HG02840 (cell line): ENCODE results near the gene ZNF500.
A peak's percentile ranks its signal among the peaks of the same experiment; 100 is the strongest.

Source experiments
- ATAC-seq: cut with Tn5 transposase; IDR thresholded peaks from one replicate; pipeline ENCODE4 v1.9.1; 2021; ENCODE audit warnings: mild to moderate bottlenecking, moderate library complexity, moderate number of reproducible peaks; ENCODE audit not compliant: unreplicated experiment, low FRiP score

The ZNF500 gene

DNA sequence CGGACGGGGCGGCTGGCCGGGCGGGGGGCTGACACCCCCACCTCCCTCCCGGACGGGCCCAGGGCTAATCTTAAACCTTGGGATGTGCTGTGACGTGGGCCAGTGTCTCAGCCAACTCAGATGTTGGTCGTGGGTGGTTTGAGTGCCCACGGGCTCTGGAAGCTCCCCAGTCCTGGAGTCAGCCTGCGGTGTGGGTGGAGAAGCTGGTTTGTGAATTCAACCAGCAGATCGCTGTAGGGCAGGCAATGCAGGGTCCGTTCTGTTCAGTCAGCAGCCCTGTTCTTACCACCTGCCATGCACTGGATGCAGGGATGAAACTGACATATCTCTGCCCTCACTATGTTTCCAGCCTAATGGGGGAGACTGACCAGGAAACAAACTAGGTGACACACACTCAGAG lies 8.0 kb upstream of the ZNF500 start:
- ATAC-seq: no peak

DNA sequence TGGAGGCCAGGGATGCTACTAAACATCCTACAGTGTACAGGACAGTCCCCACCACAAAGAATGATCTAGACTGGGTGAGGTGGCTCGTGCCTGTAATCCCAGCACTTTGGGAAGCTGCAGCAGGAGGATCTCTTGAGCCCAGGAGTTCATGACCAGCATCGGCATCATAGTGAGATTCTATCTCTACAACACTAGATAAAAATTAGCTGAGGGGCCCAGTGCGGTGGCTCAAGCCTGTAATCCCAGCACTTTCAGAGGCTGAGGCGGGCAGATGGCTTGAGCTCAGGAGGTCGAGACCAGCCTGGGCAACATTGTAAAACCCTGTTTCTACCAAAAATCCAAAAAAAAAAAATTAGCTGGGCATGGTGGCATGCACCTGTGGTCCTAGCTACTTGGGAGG lies 5.4 kb upstream of the ZNF500 start:
- ATAC-seq: no peak

DNA sequence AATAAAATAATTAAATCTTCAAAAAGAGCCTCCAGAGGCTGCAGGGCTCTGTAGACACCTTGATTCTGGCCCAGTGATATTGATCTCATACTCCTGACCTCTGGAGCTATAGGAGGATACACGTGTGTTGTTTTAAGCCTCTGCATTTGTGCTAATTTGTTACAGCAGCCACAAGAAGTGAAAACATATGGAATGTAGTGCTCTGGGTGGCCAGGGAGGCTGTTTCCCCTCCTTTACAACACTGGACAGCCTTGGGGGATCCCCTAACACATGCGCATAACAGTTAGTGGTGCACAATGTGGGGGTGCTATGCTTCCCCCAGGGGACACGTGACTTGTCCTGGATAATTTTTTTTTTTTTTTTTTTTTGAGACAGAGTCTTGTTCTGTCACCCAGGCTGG lies 4.7 kb upstream of the ZNF500 start:
- ATAC-seq: no peak

DNA sequence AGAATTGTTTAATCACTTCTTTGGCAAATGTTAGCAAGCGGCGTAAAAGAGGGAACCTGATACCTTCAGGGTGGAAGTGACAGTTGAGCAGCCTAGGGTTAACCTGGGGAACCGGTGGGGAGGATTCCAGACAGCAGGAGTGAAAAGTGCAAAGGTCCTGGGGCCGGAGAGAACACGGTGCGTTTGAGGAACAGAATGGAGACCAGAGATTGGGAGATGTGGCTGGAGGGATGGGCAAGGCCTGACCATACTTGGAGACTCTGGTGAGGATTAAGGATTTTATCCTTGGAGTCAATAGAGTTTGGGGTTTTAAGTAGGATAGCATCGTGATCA lies 2.3 kb upstream of the ZNF500 start:
- ATAC-seq: no peak

DNA sequence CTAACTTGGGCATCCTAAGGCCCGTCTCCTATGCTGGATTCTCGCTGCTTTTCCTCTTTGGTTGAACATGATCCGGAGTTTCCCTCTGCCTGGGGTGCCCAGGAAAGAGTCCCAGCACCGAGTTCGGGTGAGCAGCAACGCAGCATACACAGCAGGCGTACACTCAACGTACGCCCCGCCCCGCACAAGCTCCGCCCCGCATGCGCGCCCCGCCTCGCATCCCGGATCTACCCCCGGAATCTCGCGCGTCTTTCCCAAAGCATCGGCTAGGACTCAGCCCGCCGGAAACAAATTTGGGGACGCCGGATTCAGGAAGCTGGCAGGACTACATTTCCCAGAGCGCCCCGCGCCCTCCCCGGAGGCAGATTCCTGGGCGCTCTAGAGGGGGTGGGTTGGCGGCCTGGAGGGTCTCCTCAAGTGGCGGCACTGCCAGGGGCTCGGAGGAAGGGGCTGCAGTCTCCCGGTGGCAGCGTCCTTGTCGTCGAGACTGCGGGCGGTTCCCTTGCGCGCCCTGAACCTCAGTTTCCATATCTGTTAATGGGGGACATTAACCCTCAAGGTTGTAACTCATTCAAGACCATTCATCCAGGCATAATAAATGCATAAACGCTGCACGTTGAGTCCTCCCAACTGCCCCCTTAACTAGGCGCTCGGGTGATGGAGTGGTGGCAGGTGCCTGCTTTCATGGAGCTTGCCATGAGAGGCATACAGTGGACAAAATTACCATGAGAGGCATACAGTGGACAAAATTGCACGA lies 1.8 kb upstream of the ZNF500 start:
- ATAC-seq: peak; percentile 46

DNA sequence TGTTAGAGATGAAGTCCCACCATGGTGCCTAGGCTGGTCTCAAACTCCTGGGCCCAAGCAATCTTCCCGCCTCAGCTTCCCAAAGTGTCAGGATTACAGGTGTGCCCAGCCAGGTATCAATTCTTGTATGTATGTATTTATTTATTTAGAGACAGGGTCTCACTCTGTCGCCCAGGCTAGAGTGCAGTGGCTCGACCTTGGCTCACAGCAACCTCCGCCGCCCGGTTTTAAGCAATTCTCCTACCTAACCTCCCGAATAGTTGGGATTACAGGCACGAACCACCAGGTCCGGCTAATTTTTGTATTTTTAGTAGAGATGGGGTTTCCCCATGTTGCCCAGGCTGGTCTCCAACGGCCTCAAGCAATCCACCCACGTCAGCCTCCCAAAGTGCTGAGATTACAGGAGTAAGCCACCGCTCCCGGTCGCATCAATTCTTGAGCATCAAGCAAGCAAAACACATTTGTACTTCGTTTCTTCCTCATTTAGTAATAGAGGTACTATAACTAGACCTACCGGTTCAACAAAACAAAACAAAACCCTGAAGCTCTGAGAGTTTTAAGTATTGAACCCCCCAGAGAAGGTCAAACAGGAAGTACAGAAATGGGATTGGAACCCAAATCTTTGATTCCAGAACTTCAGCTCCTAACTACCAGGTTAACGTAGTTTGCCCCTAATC lies 1.0 kb upstream of the ZNF500 start:
- no peak for ATAC-seq

DNA sequence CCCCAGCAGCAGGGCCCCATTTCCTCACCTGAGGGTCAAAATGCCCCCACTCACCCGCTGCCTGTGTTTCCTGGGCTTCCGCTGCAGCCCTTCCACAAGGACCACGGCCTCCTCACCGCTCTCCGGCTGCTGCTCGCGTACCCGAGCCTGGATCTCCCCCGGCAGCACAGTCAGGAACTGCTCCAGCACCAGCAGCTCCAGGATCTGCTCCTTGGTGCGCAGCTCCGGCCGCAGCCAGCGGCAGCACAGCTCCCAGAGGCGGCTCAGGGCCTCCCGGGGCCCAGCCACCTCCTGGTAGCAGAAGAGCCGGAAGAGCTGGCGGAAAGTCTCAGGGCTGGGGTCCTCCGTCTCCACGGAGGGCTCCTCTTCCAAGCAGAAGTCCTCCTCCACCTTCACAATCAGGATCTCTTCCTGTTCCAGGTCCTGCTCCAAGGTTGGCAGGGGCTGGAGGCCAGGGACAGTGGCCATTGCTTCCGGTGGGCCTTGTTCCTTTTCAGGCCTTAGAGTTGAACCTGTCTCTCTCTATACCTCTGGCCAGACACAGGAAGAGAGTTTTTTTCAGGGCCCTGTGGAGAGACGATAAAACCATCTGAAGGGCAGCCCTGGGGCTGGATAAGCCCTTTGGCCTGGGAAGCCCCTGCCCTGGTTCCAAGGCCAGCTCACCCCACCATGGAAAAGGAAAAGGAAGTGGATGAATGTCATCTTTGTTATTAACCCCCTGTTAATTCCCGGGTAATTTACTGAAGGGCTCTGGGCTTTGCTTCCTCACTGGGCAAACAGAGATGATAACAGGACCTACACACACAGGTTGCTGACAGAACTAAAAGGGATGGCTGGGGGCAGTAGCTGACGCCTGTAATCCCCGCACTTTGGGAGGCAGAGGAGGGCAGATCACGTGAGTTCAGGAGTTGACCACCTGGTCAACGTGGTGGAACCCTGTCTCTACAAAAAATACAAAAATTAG lies 1.2 kb downstream of the ZNF500 start:
- no peak for ATAC-seq

DNA sequence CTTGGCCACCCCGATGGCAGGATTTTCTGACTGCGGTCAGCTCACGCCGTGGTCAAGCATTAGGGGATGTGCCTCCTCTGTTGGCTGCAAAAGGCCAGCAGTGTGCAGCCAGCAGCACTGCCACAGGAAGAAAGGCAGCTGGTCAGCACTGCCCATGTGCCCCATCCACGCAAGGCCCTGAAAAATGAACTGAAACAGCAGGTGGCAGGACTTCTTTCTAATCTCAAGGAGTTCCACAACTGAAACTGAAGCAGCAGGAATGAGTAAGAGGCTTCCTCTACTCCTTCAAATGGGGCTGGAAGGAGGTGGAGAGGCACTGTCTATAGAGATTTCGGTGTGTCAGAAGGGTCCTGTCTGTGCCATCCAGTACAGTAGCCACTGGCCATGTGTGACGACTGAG lies 3.2 kb downstream of the ZNF500 start:
- no peak for ATAC-seq

DNA sequence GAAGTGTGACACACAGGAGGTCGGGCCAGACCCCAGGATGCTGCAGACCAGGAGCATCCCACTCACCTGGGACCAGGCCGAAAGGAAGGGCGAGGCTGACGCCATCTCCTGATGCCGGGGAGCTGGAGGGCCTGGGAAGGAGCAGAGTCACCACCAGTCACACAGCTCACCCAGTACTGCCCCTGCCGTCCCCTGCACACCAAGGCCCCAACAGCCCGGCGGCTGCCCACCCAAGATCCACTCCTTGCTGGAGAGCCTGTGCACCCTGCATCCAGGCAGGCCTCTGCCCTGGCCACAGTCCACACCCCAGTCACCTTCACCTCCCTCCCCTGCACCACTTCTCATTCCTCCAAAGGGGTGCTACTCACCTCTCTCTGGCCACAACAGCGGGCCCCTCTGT lies 4.8 kb downstream of the ZNF500 start:
- ATAC-seq: no peak

DNA sequence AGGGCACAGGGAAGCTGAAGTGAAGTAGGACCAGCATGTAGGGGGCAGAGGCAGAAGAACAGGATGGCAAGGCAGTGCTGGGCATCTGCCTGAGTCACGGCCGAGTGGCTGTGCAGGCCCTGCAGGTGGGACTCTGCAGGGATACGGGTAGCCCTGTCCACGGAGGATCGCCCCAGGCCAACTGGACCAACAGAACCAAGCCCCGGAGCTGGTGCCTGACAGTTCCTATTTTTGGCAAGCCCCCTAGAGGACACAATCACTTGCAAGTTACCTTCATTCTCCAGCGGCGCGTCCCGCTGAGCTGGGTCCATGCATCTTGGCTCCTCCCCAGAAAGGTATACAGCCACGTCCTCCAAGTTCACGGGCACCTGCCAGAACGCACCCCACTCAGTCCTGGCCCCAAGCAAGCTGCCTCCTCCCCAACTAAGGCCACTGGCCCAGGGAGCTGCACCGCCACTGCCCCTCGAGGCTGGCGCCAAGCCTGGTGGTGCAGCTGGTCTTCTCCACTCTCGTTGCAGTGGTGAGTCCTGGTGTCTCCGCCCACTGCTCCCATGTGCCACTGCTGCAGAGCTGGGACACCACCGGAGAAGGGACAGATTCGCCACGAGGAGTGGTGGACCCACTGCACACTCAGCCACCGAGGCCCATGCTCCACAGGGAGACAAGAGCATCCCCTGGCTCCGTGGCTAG lies 6.6 kb downstream of the ZNF500 start:
- no peak for ATAC-seq

DNA sequence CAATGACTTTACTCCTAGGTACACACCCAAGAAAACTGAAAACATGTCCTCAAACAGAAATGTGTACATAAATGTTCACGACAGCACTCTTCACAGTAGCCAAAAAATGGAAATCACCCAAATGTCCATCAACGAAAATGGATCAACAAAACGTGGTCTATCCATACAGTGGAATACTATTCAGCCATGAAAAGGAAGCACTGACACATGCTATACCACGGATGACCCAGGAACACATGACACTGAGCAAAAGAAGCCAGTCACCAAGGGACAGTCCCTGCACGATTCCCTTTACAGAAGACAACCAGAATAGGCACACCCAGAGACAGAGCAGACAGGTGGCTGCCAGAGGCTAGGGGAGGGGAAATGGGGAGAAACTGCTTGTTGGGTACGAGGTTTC lies 11.3 kb downstream of the ZNF500 start:
- no peak for ATAC-seq

DNA sequence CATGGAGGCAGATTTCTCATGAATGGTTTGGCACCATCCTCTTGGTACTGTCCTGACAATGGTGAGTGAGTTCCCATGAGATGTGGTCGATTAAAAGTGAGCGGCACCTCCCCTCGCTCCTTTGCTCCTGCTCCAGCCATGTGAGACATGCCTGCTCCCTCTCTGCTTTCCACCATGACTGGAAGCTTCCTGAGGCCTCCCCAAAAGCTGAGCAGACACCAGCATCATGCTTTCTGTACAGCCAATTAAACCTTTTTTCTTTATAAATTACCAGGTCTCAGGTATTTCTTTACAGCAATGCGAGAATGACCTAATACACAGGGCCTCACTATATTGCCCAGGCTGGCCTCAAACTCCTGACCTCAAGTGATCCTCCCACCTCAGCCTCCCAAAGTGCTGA lies 12.1 kb downstream of the ZNF500 start:
- no peak for ATAC-seq

DNA sequence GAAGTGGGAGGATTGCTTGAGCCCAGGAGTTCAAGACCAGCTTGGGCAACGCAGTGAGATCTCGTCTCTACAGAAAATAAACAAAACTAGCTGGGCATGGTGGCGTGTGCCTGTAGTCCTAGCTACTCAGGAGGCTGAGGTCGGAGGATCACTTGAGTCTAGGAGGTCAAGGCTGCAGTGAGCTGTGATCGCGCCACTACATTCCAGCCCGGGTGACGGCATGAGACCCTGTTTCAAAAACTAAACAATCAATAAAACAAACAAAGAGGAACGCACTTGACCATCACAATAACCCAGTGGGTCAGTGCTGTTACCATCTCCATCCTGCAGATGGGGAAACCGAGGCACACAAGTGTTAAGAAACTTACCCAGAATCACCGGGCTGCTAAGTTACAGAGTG lies 13.7 kb downstream of the ZNF500 start:
- ATAC-seq: no peak

DNA sequence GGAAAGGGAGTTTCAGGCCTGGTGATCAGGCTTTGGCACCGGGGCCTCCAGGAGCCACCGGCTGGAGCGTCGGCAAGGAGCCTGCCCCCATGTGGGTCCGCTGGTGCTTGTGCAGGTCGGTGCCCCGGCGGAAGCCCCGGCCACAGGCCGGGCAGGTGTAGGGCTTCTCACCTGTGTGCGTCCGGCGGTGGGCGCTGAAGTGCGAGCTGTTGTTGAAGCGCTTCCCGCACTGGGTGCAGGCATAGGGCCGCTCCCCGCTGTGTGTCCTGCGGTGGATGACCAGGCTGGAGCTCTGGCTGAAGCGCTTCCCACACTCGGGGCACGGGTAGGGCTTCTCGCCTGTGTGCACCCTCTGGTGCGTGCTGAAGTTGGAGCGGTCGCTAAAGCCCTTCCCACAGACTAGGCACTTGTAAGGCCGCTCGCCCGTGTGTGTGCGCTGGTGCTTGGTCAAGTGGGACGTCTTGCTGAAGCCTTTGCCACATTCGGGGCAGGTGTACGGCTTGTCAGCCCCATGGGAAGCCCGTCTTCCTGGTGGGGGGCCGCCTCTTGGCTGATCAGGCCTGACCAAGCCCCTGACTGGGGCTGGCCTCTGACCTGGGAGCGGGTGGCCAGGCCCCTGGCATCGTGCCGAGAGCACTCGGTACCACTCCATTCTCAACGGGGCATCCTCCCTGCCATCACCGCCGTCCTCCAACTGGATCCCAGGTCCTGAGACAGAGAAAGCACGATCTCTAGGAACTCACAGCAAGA lies 14.4 kb downstream of the ZNF500 start:
- no peak for ATAC-seq

DNA sequence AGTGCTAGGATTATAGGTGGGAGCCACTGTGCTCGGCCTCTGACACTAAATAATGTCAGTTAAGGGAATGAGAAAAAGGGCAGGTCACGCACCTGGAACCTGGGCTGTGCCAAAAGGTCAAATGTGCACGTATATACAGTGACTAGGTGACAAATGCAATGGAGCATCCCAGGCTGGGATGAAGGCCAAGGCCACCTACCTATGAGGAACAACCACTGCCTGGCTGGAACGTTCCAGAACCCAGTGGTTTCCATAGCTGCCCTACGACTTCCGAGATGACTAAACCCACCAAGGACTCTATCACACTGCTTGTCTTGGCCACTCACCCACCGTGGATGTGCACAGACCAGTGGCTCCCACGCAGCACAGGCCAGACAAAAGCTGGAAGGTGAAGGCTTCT lies 16.1 kb downstream of the ZNF500 start:
- ATAC-seq: no peak

DNA sequence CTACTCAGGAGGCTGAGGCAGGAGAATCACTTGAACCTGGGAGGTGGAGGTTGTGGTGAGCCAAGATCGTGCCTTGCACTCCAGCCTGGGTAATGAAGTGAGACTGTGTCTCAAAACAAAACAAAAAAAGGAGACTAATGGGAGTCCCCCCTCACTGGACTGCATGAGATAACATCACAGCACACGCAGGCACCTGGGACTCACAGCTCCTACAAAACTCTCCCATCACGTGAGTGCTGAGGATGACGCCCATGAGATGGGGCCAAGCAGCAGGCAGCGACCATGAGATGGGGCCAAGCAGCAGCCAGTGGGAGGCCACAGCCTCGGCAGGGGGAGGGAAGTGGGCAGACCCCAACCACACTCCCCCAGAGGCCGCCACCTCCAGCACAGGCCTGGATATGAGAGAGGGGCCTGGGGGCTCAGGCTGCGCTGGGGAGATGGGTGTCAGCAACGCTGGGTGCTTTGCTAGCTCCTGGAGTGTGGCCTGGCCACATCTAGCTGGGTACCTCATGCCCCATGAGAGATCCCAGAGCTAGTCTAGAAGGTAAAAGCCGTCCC lies 17.2 kb downstream of the ZNF500 start:
- no peak for ATAC-seq

DNA sequence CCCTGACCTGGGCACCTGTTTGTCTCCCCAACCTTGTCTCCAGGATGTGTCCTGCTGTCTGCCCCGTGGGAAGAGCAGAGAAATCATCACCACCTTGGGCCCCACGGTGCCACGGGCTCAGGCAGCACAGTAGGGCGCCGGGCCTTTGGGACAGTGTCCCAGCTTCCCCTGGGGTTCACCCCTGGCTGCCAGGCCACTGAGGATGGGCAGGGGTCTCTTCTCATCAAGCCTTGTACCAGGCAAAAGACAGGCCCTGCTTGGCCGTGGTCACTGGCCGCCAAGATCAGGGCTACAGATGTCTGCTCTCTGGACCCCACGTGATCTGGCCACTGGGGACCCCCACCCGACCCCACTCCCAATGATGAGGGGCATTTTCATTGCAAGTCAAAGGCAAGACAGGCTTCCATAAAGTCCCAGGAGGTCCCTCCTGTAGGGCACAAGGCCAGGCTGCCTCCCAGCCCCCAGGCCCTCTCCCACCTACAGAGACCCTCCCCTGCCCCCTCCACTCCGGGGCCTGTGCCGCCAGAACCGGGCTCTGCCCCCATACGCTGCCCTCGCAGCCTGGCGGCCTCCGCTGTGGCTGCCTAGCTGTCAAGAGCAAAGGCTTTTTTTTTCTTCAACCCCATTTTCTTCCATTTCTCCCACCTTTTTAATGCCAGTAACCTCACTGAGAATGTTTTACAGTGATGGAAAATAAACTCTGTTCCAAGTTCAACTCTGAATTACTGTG lies 18.1 kb downstream of the ZNF500 start:
- ATAC-seq: no peak

DNA sequence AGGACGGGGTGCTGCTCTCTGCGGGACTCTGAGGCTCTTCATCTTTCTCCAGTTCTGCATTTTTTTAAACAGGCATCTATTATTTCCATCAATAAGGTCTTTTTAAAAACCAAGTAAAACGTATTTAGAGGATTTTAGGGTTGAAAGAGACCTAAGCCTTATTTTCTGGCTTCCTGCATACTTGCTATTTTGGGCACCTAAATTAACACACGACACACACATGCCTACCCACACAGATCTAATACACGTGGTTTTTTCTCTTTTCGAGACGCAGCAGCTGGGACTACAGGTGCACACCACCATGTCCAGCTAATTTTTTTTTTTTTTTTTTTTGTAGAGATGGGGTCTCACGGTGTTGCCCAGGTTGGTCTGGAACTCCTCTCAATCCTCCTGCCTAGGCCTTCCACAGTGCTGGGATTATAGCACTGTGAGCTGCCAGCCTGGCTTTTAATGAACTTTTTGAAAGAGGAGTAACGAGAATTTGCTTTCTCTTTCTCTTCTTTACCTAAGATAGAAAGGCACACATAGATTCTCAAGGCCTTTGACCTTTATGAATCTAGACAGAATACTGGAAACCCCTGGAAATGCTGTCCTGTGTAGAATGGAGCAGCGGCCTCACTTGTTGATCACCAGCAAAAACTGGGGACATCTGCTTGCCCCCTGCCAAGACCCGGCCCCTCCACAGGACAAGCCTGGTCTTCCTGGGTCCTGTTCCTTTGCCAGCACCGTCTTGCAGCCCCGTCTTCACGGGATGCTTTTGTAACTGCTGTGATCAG lies 18.9 kb downstream of the ZNF500 start:
- ATAC-seq: no peak
